GM18507 (cell line): ENCODE data around the gene UNC13D.
A peak's percentile ranks its signal among the peaks of the same experiment; 100 is the strongest.
"Not testable (repeated sequence)": the region's sequence is repeated elsewhere in the genome, so short reads cannot be mapped to it uniquely, and the experiment has no call there.

Experiments
- DNase-seq: peaks from one replicate; pipeline ENCODE4 v3.0.0; 2011; ENCODE audit warnings: low read depth; ENCODE audit not compliant: insufficient read length; ENCODE audit errors: extremely low spot score
- FAIRE-seq: peaks from 2 replicates; lab custom pipeline; 2011; peaks lifted over from hg19 to GRCh38; lab: Jason Lieb, UNC

Gene UNC13D

GRCh38 chr17:75810756-75811155, 33.4 kb downstream of the UNC13D start:
- FAIRE-seq, DNase-seq: not testable (repeated sequence)

- no peak for FAIRE-seq
- DNase-seq: no peak
Measured at GRCh38 chr17:75810216-75810615, 34.0 kb downstream of the UNC13D start.

- FAIRE-seq (no peak), DNase-seq (no peak)
Measured at GRCh38 chr17:75809631-75810111, 34.5 kb downstream of the UNC13D start.

- FAIRE-seq: peak; percentile 70
- DNase-seq: no peak
Measured at GRCh38 chr17:75808905-75809621, 35.1 kb downstream of the UNC13D start.

- no peak for DNase-seq
- FAIRE-seq: no peak
Measured at GRCh38 chr17:75808549-75808904, 35.7 kb downstream of the UNC13D start.

- DNase-seq (no peak), FAIRE-seq (no peak)
Measured at GRCh38 chr17:75807861-75808260, 36.3 kb downstream of the UNC13D start.

- no peak for DNase-seq
- FAIRE-seq: no peak
Measured at GRCh38 chr17:75806822-75807500, 37.2 kb downstream of the UNC13D start.

GRCh38 chr17:75803883-75804282, 40.3 kb downstream of the UNC13D start:
- DNase-seq (no peak), FAIRE-seq (no peak)

GRCh38 chr17:75799402-75799801, 44.8 kb downstream of the UNC13D start:
- no peak for DNase-seq
- no peak for FAIRE-seq

GRCh38 chr17:75795820-75796607, 48.2 kb downstream of the UNC13D start:
- DNase-seq (no peak), FAIRE-seq (no peak)

GRCh38 chr17:75793460-75793859, 50.7 kb downstream of the UNC13D start:
- DNase-seq: no peak
- FAIRE-seq: no peak

- FAIRE-seq (no peak), DNase-seq (no peak)
Measured at GRCh38 chr17:75791254-75791653, 53.0 kb downstream of the UNC13D start.

- peak; percentile 72 for DNase-seq
Measured at GRCh38 chr17:75785016-75785890, 59.0 kb downstream of the UNC13D start.

GRCh38 chr17:75784473-75785015, 59.7 kb downstream of the UNC13D start, which contains the start of gene UNK:
Gene UNK (plus strand): TSS chr17:75784806. CDS start chr17:75784881, 75 bp downstream.
- FAIRE-seq (peak; percentile 96), DNase-seq (peak; percentile 90)

More at GRCh38 chr17:75785016-75785890, 59.0 kb downstream of the UNC13D start:
- FAIRE-seq: peak; percentile 52

- DNase-seq (no peak), FAIRE-seq (no peak)
Measured at GRCh38 chr17:75783803-75784472, 60.3 kb downstream of the UNC13D start.

- DNase-seq (no peak), FAIRE-seq (peak; percentile 81)
Measured at GRCh38 chr17:75783069-75783783, 61.0 kb downstream of the UNC13D start.

GRCh38 chr17:75779987-75780889, 64.0 kb downstream of the UNC13D start:
- FAIRE-seq: no peak
- no peak for DNase-seq
